Measurements from ENCODE around the gene TSHZ3.

TSHZ3 gene

GRCh38 chr19:31303262-31303815, 45.9 kb downstream of the TSHZ3 start:
- Histone ChIP-seq H3K36me3 (ENCODE audit: control insufficient read depth, insufficient read depth, low read length) (no peaks in the 10 kb centered on the region), H3K9ac (ENCODE audit: low read length) (no peak overlapping the region), H3K9me3 (ENCODE audit: control insufficient read depth, low read length) (no peaks in the 10 kb centered on the region), H3K27me3 (ENCODE audit: control insufficient read depth, insufficient read depth, low read length) (no peaks in the 10 kb centered on the region), H3K4me3 (ENCODE audit: low read length) (no peak overlapping the region), H3K4me1 (ENCODE audit: control insufficient read depth, insufficient read depth, low read length) (no peaks in the 10 kb centered on the region)

- no peaks in the 10 kb centered on the region for H3K36me3 ChIP-seq (ENCODE audit: control insufficient read depth, insufficient read depth, low read length)
- H3K9ac ChIP-seq (ENCODE audit: low read length): no peak overlapping the region
- no peaks in the 10 kb centered on the region for H3K9me3 ChIP-seq (ENCODE audit: control insufficient read depth, low read length)
- no peaks in the 10 kb centered on the region for H3K27me3 ChIP-seq (ENCODE audit: control insufficient read depth, insufficient read depth, low read length)
- no peaks in the 10 kb centered on the region for H3K4me1 ChIP-seq (ENCODE audit: control insufficient read depth, insufficient read depth, low read length)
- H3K4me3 ChIP-seq (ENCODE audit: low read length): no peak overlapping the region
These were observed 47.8 kb downstream of the TSHZ3 start for GRCh38 chr19:31301306-31301980.

GRCh38 chr19:31300422-31300821, 48.8 kb downstream of the TSHZ3 start:
- no peak overlapping the region for H3K4me3 ChIP-seq (ENCODE audit: low read length)
- no peaks in the 10 kb centered on the region for H3K36me3 ChIP-seq (ENCODE audit: control insufficient read depth, insufficient read depth, low read length)
- H3K9ac ChIP-seq (ENCODE audit: low read length): no peak overlapping the region
- no peaks in the 10 kb centered on the region for H3K9me3 ChIP-seq (ENCODE audit: control insufficient read depth, low read length)
- H3K27me3 ChIP-seq (ENCODE audit: control insufficient read depth, insufficient read depth, low read length): no peaks in the 10 kb centered on the region
- H3K4me1 ChIP-seq (ENCODE audit: control insufficient read depth, insufficient read depth, low read length): no peaks in the 10 kb centered on the region

- Histone ChIP-seq H3K9ac (ENCODE audit: low read length) (no peak overlapping the region), H3K36me3 (ENCODE audit: control insufficient read depth, insufficient read depth, low read length) (no peaks in the 10 kb centered on the region), H3K4me3 (ENCODE audit: low read length) (no peak overlapping the region), H3K9me3 (ENCODE audit: control insufficient read depth, low read length) (no peaks in the 10 kb centered on the region), H3K4me1 (ENCODE audit: control insufficient read depth, insufficient read depth, low read length) (no peaks in the 10 kb centered on the region), H3K27me3 (ENCODE audit: control insufficient read depth, insufficient read depth, low read length) (no peaks in the 10 kb centered on the region)
These were observed 49.6 kb downstream of the TSHZ3 start for GRCh38 chr19:31299665-31300064.

- Histone ChIP-seq H3K27me3 (ENCODE audit: control insufficient read depth, insufficient read depth, low read length) (no peaks in the 10 kb centered on the region), H3K4me1 (ENCODE audit: control insufficient read depth, insufficient read depth, low read length) (no peaks in the 10 kb centered on the region), H3K9me3 (ENCODE audit: control insufficient read depth, low read length) (no peaks in the 10 kb centered on the region)
These were observed 51.2 kb downstream of the TSHZ3 start for GRCh38 chr19:31297991-31298390.

GRCh38 chr19:31296741-31297390, 52.4 kb downstream of the TSHZ3 start:
- no peak overlapping the region for H3K4me3 ChIP-seq (ENCODE audit: low read length)
- no peaks in the 10 kb centered on the region for H3K4me1 ChIP-seq (ENCODE audit: control insufficient read depth, insufficient read depth, low read length)
- H3K9me3 ChIP-seq (ENCODE audit: control insufficient read depth, low read length): no peaks in the 10 kb centered on the region
- no peak overlapping the region for H3K9ac ChIP-seq (ENCODE audit: low read length)
- H3K36me3 ChIP-seq (ENCODE audit: control insufficient read depth, insufficient read depth, low read length): no peaks in the 10 kb centered on the region
- no peaks in the 10 kb centered on the region for H3K27me3 ChIP-seq (ENCODE audit: control insufficient read depth, insufficient read depth, low read length)

More at GRCh38 chr19:31297991-31298390, 51.2 kb downstream of the TSHZ3 start:
- Histone ChIP-seq H3K36me3 (ENCODE audit: control insufficient read depth, insufficient read depth, low read length) (no peaks in the 10 kb centered on the region), H3K9ac (ENCODE audit: low read length) (no peak overlapping the region), H3K4me3 (ENCODE audit: low read length) (no peak overlapping the region)

GRCh38 chr19:31294189-31294588, 55.0 kb downstream of the TSHZ3 start:
- no peaks in the 10 kb centered on the region for H3K4me1 ChIP-seq (ENCODE audit: control insufficient read depth, insufficient read depth, low read length)
- no peak overlapping the region for H3K9ac ChIP-seq (ENCODE audit: low read length)
- no peaks in the 10 kb centered on the region for H3K9me3 ChIP-seq (ENCODE audit: control insufficient read depth, low read length)
- H3K27me3 ChIP-seq (ENCODE audit: control insufficient read depth, insufficient read depth, low read length): no peaks in the 10 kb centered on the region
- H3K36me3 ChIP-seq (ENCODE audit: control insufficient read depth, insufficient read depth, low read length): no peaks in the 10 kb centered on the region
- H3K4me3 ChIP-seq (ENCODE audit: low read length): no peak overlapping the region

GRCh38 chr19:31292639-31293185, 56.5 kb downstream of the TSHZ3 start:
- H3K9ac ChIP-seq (ENCODE audit: low read length): no peak overlapping the region
- no peaks in the 10 kb centered on the region for H3K36me3 ChIP-seq (ENCODE audit: control insufficient read depth, insufficient read depth, low read length)
- no peaks in the 10 kb centered on the region for H3K27me3 ChIP-seq (ENCODE audit: control insufficient read depth, insufficient read depth, low read length)
- no peaks in the 10 kb centered on the region for H3K9me3 ChIP-seq (ENCODE audit: control insufficient read depth, low read length)
- no peaks in the 10 kb centered on the region for H3K4me1 ChIP-seq (ENCODE audit: control insufficient read depth, insufficient read depth, low read length)
- H3K4me3 ChIP-seq (ENCODE audit: low read length): no peak overlapping the region

GRCh38 chr19:31290931-31291590, 58.2 kb downstream of the TSHZ3 start:
- Histone ChIP-seq H3K36me3 (ENCODE audit: control insufficient read depth, insufficient read depth, low read length) (no peaks in the 10 kb centered on the region), H3K4me1 (ENCODE audit: control insufficient read depth, insufficient read depth, low read length) (no peaks in the 10 kb centered on the region), H3K4me3 (ENCODE audit: low read length) (no peak overlapping the region), H3K9me3 (ENCODE audit: control insufficient read depth, low read length) (no peaks in the 10 kb centered on the region), H3K9ac (ENCODE audit: low read length) (no peak overlapping the region), H3K27me3 (ENCODE audit: control insufficient read depth, insufficient read depth, low read length) (no peaks in the 10 kb centered on the region)

GRCh38 chr19:31289976-31290375, 59.3 kb downstream of the TSHZ3 start:
- Histone ChIP-seq H3K4me3 (ENCODE audit: low read length) (no peak overlapping the region), H3K27me3 (ENCODE audit: control insufficient read depth, insufficient read depth, low read length) (no peaks in the 10 kb centered on the region), H3K4me1 (ENCODE audit: control insufficient read depth, insufficient read depth, low read length) (no peaks in the 10 kb centered on the region)

GRCh38 chr19:31289381-31289880, 59.8 kb downstream of the TSHZ3 start:
- no peaks in the 10 kb centered on the region for H3K36me3 ChIP-seq (ENCODE audit: control insufficient read depth, insufficient read depth, low read length)
- no peak overlapping the region for H3K9ac ChIP-seq (ENCODE audit: low read length)
- H3K27me3 ChIP-seq (ENCODE audit: control insufficient read depth, insufficient read depth, low read length): no peaks in the 10 kb centered on the region
- H3K9me3 ChIP-seq (ENCODE audit: control insufficient read depth, low read length): no peaks in the 10 kb centered on the region
- H3K4me1 ChIP-seq (ENCODE audit: control insufficient read depth, insufficient read depth, low read length): no peaks in the 10 kb centered on the region
- no peak overlapping the region for H3K4me3 ChIP-seq (ENCODE audit: low read length)

More at GRCh38 chr19:31289976-31290375, 59.3 kb downstream of the TSHZ3 start:
- H3K9me3 ChIP-seq (ENCODE audit: control insufficient read depth, low read length): no peaks in the 10 kb centered on the region
- H3K9ac ChIP-seq (ENCODE audit: low read length): no peak overlapping the region
- no peaks in the 10 kb centered on the region for H3K36me3 ChIP-seq (ENCODE audit: control insufficient read depth, insufficient read depth, low read length)

GRCh38 chr19:31286491-31286890, 62.7 kb downstream of the TSHZ3 start:
- H3K9ac ChIP-seq (ENCODE audit: low read length): no peak overlapping the region
- H3K4me1 ChIP-seq (ENCODE audit: control insufficient read depth, insufficient read depth, low read length): no peaks in the 10 kb centered on the region
- H3K36me3 ChIP-seq (ENCODE audit: control insufficient read depth, insufficient read depth, low read length): no peaks in the 10 kb centered on the region
- H3K9me3 ChIP-seq (ENCODE audit: control insufficient read depth, low read length): no peaks in the 10 kb centered on the region
- H3K27me3 ChIP-seq (ENCODE audit: control insufficient read depth, insufficient read depth, low read length): no peaks in the 10 kb centered on the region
- no peak overlapping the region for H3K4me3 ChIP-seq (ENCODE audit: low read length)
